ENCODE measurements around the gene CDH4.

The CDH4 gene

DNA sequence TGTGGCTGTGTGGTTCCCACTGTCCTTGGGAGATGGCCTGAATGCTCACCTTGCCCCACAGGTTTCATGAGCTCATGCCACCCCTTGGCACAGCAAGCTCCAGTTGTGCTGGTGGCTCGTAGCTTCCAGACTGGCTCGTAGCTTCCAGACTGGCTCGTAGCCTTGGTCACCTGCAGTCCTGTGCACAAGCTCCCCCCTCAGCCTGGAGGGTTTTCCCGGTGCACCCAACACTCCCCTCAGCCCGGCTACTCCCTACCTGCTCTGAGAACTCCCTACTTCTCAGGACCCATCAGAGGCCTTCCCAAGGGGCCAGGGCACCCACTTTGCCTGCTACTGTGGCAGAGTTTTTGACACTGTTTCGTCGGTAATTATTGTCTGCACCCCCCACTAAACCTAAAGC is 528.0 kb downstream of the CDH4 start:
- no peak for FAIRE-seq

DNA sequence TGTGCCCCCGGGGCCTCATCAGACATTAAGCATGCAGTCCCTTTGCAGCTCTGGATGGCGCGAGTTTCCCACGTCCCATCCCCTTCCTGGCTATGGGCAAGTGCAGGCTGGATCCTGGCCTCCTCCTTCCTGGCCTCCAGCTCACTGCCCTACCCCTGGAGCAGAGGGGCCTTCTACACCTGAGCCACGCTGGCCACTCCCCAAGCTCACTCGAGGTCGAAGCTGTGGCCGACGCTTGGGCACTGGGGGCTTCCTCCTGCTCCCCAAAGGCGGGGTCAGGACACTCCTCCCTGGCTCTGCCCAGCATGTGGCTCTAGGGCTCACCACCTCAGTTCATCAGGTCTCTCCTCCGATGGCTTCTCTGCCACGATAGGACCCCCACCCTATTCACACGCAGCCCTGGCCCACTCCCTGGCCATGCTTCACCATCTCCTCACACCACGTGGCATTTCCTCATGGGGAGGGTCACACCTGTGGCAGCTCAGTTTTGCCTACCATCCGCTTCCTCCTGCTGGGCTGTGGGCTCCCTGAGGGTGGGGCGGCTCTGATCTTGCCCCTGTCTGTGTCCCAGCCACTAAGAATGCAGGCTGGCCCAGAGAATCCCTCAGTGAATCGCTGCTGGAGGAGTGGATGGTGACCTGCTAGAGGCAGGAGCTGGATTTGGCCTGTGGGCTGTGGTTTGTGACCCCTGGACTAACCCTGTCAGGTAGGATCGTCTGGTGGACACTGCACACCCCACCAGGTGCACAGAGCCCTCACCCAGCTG is 532.9 kb downstream of the CDH4 start:
- FAIRE-seq: no peak

DNA sequence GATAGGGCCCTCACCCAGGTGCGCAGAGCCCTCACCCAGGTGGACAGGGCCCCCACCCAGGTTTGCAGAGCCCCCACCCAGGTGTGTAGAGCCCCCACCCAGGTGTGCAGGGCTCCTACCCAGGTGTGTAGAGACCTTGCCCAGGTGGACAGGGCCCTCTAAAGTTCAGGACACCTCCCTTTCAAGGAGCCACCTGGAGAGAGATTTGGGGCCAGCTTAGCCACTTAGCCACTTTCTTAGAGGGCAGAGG is 533.4 kb downstream of the CDH4 start:
- no peak for FAIRE-seq

DNA sequence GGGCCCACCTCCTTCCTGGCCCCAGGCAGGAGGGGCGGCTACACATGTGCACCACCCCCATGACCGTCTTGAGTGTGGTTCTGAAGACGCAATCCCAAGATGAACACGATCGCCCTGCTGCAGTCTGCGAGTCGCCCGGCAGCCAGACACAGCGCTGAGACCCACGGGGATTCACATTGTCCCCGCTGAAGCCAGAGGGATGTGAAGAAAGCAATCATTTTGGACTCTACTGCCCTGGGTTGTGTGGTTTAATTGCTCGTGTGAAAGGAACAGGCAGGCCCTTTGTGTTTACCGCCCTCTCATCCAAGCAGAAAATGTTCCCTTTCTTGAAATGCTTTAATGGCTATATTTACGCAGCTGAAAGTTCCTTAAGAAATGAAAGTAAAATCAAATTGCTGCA is 534.2 kb downstream of the CDH4 start:
- no peak for FAIRE-seq

DNA sequence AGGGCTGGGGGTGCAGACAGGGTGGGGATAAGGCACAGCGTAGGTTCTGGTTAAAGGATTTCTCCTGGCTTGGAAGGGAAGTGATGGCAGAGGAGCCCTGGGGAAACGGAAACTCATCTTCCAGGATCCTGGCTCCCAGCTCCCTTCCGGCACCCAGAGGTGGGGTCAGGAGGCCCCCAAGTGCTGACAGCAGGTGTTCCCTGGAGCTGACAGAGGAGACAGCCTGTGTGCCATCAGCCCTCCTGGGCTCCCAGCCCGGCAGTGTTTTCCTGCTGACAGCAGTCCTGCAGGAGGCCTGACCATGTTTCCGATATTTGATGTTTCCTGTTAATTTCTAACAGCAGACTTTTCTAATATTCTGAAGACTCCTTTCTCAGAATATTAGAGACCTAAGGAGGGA is 536.3 kb downstream of the CDH4 start:
- FAIRE-seq: no peak

DNA sequence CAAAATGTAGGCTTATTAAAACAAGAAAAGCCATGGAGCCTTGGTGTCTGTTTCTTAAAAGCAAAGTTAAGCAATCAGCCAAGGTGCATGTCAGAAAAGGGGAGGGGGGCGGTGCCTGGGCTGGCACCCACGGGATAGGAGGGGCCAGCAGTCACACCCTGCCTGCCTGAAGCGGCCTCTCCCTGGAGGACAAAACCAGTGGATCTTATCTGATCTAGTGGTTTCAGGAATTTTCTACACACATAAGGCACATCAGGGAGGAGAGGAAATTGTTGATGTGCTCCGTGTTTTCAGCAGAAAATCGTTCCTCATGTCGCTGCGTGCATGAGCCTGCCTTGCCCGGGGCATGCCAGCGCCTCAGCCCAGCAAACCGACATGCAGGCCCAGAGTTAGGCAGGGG is 537.3 kb downstream of the CDH4 start:
- no peak for FAIRE-seq

DNA sequence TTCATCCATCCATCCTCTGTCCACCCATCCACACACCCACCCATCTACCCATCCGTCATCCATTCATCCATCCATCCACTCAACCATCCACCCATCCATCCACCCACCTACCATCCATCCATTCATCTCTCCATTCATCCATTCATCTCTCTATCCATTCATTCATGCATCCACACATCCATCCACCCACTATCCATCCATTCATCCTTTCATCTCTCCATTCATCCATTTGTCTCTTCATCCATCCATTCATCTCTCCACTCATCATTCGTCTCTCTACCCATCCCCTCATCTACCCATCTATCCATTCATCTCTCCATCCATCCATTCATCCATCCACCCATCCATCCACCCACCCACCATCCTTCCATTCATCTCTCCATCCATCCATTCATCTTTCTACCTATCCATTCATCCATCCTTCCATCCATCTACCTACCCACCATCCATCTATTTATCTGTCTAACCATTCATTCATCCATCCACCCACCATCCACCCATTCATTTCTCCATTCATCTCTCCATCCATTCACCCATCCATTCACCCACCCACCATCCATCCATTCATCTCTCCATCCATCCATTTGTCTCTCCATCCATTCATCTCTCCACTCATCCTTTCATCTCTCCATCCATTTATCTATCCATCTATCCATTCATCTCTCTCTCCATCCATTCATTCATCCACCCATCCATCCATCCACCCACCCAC is 538.2 kb downstream of the CDH4 start:
- no peak for FAIRE-seq

DNA sequence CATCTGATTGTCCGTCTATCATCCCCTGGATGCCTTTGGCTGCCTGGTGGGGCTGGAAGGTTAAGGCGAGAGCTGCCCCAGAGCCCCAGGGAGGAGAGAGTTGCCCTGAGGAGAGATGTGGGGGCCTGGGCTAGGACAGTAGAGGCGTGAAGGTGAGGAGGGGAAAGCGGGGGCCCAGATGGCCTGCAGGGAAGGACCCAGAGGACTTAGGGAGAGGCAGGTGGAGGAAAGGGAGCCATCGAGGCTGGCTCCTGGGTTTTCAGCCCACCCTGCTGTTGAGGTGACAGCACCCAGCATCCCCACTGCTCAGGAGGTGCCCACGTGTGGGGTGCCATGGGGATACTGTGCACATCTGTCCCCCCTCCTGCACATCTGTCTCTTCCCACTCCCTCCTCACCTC is 539.9 kb downstream of the CDH4 start:
- FAIRE-seq: no peak

DNA sequence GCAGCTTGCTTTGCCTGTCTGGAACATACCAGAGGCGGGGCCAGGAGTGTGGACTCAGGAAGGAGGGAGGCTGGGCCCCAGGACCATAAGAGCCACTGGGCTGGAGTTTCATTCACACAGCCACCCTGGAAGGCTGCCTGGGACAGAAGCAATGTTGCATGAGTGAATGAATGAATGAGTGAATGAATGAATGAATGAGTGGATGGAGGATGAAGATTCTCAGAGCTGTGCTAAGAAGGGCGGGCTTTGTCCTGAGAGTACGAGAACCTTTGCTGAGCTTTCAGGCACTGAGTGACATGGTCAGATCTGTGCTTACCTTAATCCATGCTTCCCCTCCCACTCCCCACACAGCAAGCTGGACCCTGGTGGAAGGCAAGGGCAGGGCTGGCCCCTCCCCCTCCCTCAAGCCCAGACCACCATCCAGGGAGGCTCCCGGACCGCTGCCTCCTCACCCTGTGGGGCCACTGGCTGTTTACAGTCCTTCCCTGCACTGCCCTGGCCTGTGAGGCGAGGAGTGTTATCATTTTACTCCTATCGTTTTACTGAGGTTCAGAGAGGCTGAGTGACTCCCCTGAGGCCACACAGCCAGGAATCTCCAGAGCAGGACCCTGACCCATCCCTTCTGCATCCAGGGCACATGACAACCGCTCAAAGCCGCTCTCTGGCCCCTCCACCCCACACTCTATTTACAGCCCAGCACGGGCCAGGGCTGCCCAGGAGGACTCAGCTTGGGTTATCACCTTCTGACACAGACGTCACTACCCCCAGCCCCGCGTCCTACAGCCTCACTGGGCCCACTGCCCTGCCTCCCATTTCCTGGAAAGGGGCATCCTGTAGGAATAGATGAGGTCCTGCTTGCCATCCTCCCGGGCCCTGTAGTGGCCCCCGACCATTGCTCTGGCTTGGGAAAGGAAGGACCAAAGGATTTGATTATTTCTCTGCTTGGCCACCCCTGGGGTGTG is 543.9 kb downstream of the CDH4 start:
- no peak for FAIRE-seq

DNA sequence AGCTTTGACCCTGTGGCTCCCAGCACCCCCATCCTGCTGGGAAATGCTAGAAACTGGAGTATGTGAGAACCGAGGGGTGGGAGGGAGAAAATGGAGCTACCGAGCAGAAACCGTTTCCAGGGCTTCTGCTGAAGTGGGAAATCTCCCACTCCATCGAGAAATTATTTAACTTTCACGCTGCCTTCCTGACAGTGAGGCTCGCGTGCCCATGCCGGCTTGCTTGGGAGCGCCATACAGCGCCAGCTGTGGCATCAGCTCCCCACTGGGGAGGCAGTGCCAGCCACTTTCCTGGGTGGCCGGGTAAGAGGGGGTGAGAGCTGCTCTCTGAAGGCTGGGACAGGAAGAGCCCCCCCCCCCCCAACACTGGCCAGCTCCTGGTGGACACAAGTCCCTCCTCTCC is 544.7 kb downstream of the CDH4 start:
- FAIRE-seq: no peak

DNA sequence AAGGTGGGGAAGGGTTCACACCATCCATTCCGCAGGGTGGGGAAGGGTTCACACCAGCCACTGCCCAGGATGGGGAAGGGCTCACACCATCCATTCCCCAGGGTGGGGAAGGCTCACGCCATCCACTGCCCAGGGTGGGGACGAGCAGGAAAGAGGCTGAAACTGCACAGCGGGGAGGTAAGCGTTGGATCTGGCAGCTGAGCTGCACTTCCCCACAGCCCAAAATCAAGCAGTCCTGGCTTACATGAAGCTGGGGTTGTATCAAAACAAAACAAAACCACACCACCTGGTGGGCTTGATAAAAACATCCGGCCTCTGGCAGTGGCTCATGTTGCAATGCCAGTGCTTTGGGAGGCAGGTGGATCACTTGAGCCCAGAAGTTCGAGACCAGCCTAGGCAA is 545.1 kb downstream of the CDH4 start:
- no peak for FAIRE-seq

DNA sequence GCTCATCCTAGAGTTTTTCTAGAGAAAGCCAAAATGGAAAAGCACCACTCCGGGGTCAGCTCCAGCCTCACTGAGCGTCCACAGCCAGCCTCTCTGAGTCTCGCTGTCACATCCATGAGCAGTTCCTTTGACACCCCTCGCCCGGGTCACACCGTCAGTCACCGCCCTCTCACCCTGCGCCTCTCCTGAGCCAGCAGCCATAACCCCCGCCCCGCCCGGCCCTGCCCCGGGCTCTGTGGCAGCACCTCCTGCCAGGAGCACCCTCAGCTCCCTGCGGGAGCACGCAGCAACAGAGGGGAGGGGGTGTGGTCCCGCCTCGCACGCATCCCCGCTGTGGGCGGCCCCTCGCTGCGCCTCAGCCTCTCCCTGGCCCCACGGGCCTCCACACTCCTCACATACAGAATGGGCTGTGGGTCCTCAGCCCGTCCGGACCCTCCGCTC is 545.9 kb downstream of the CDH4 start:
- FAIRE-seq: no peak

DNA sequence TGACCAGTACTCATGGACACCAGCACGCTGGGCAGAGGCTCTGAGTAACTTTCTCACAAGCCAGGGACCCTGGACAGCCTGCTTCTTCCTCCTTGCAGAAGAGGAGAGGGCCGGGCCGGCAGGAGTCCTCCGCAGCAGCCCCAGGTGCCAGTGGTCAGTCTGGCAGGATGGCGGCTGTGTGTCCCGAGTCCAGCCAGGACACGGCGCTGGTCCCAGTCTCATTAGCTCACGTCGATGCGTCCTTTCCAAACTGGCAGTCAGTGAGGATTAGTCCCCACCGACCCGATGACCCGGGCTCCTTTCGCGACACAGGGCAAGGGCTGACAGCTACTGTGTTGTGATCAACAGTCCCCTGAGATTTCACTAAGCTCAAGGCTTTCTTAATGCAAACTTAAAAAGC is 546.6 kb downstream of the CDH4 start:
- FAIRE-seq: no peak

DNA sequence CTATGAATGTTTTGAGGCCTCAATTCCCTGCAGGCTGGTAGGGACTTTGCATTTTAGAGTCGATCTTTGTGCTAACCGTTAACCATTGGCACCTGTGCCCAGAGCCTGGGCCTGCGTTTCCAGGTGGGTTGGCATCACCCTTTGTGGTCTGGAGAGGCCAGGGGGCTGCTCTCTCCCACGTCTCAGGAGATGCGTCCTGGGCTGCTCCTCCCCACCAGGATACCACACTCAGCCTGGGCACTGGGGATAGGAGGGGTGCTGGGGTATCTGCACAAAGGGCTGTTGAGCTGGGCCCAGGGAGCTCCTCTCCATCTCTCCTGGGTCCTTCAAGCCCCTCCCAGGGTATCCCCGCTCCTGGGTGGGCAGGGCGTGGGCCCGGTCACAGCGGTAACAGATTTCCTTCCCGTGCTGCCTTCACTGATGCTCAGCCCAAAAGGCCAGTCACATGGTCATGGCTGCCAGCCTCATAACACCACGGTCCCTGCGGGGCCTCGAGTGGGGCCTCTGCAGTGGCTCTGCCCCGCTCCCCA is 547.4 kb downstream of the CDH4 start:
- no peak for FAIRE-seq

DNA sequence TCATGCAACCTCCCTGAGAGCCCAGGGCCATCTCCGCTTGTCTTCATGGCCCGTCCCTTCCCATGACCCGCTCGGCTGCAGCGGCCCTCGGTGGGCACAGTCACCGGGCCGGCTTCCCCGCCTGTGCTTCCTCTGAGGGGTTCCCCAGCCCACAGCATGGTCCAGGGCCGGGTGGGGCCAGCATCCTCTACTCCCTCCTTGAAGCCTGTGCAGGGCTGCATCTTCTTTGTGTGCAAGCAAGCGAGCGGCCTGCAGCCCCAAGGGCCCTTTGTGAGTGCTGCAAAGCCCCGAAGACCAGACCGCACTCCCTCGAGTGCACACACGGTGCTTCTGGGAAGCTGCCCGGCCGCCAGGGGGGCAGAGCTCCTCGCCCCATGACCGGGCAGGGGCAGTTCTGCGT is 547.9 kb downstream of the CDH4 start:
- FAIRE-seq: no peak

DNA sequence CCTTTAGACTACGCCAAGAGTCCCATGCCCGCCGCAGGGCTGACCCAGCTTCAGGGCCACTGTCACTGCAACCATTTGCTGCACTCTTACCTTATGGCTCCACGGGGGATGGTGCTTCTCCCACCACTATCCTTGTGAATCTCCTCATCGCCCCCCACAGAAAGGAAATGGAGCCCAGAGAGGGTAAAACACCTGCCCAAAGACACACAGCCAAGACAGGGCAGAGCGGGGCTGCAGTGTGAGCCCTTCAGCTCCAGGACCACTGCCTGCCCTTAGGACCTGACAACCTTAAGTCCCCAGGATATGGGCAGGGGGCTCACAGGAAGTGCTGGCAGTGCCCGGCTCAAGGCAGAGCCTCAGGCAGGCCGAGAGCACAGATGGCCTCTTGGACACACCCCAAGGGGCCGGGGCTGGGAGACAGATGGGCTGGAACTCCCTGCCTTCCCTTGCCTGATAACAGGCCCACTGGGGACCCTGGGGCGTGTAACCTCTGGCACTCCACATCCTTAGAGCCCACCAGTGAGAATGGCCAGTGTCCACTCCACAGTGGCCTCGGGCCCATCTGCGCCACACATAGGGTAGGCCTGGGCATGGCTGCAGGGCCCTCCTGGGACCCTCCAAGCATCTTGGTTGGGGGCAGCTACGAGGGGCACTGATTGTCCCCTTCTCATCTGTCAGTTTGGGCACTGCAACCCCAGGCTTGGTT is 548.5 kb downstream of the CDH4 start:
- FAIRE-seq: no peak

DNA sequence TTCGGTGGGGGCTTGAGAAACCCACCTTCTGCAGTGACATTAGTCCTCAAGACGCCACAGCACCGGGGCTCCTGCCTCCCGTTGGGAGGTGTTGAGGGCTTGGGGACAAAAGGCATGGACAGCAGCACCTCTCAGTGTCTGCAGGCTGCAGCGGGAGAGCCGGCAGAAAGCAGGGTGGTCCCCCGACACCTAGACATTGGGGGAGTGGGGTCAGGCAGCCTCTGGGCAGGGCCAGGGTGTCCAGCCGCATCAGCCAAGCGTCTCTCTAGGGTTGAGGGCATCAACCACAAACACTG is 549.0 kb downstream of the CDH4 start:
- no peak for FAIRE-seq

DNA sequence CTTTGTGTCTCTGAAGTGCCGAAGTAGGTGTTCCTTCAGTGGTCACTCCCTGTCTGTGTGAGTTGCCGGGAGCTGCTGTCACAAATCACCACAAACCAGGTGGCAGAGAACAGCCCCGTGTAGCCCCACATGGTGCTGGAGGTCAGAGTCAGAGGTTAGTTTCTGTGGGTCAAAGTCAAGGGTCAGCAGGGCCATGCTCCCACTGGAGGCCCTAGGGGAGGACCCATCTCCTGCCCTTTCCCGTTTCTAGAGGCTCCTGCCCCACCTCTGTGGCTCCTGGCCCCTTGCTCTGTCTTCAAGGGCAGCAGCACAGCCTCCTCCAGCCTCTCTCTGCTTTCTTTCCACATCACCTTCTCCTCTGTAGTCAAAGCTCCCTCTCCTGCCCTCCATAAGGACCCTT is 549.4 kb downstream of the CDH4 start:
- FAIRE-seq: no peak

DNA sequence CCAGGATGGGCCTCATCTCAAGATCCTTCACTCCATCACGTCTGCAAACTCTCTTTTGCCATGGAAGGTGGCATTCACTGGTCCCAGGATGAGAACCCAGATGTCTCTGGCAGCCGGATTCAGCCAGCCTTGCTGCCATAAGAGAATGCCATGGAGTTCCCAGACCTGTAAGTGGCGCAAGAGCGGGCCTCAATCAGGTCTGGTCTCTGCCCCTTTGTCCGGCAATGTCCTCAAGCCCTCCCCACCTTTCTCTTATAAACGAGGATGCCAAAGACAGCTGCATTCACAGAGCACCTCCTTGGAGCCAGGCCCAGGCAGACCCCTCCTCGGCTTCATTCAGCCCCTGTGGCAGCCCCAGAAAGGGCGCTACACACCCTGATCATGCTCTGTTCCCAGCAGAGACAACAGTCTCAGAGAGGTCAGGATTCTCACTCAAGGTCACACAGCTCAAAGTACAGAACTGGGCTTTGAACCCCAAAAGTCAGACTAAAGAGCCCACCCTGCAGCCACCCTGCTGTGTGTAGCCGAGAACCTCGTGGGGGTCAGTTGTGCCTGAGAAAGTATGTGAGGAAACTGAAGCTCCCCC is 549.9 kb downstream of the CDH4 start:
- no peak for FAIRE-seq

DNA sequence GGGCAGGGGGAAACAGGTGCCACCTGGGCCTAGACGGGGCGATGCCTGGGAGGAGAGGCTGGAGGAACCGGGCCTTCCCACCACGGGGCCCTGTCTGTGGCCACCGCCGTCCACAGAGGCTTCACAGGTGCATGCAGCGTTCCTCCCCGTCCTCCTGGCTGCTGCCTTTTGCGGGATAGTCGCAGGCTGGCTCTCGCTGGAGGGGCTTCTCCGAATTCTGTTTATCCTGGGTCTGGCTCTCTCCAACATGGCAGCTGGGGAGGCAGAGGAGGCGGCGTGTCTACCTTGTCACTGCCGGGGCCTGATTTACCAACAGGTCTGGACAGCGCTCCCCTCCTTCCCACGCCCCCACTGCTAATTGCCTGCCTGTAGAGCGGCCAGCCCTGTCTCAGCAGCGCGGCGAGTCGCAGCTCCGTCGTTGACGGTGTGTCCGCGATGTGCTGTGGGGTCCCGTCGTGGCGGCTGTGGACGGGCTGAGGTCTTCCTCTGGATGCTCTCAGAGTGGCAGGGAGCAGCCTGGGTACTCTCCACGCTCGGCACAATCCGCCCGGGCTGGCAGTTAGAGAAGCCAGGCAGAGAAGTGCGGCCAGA is 550.8 kb downstream of the CDH4 start:
- no peak for FAIRE-seq

DNA sequence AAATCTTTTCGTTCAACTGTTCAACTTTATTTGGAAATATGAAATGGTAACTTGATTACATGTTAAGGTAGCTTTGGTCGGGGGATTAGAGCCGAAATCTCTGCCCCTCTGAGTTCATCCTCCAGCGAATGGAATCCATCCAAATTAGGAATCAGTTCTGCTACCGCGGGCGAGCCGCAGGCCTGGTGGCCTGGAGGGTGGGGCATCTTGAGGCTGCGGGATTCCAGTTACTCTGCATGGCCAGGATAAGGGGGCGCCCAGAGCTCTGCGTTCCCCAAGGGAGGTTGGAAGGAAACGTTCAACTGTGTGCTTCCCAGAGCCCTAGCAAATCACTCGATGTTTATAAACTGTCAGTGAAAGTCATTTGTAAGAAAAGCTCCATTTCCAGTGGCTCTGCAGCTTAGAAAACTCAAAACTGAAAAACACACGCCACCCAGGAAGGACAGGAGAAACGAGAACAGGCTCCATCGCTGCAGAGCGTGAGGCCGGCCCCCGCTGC is 551.4 kb downstream of the CDH4 start:
- FAIRE-seq: no peak
